Upper lobe of left lung (tissue), 6 donors: ENCODE measurements around the gene ADCYAP1R1. TPM values are rescaled to one million over a fixed set of nuclear protein-coding genes. Genes with fewer than 3 reads are reported as not detected.

Experiments
- ATAC-seq, 2 donors: fragments of 200-7000 bp; cut with Tn5 transposase; one replicate each; pipeline ENCODE4 v1.9.1; 2022; ENCODE audit warnings: mild to moderate bottlenecking in 2 of 2, moderate library complexity in 2 of 2; ENCODE audit not compliant: low FRiP score in 2 of 2
- DNase-seq, 2 donors: peaks; one replicate each; pipeline ENCODE4 v3.0.0-alpha.2; 2019 to 2020
- H3K27ac ChIP-seq, 4 donors: fragments of 200-600 bp; sonication (generic); one replicate each; pipeline ENCODE4 v1.5.1; 2016 to 2019
- H3K27me3 ChIP-seq, 4 donors: fragments of 200-600 bp; sonication (generic); one replicate each; pipeline ENCODE4 v1.5.1; 2017 to 2019
- H3K36me3 ChIP-seq, 4 donors: fragments of 200-600 bp; sonication (generic); one replicate each; pipeline ENCODE4 v1.5.1; 2016 to 2019
- H3K4me1 ChIP-seq, 4 donors: fragments of 200-600 bp; sonication (generic); one replicate each; pipeline ENCODE4 v1.5.1; 2018 to 2019
- H3K4me3 ChIP-seq, 4 donors: fragments of 200-600 bp; sonication (generic); one replicate each; pipeline ENCODE4 v1.5.1; 2017 to 2019; ENCODE audit warnings: mild to moderate bottlenecking in 2 of 4, moderate library complexity in 1 of 4
- H3K9me3 ChIP-seq, 4 donors: fragments of 200-600 bp; sonication (generic); one replicate each; pipeline ENCODE4 v1.5.1; 2018 to 2019
- EP300 ChIP-seq, 4 donors: sonication (generic); formaldehyde crosslinking; IDR thresholded peaks; one replicate each; pipeline ENCODE4 v1.5.1; 2017; ENCODE audit warnings: antibody characterized with exemption in 4 of 4, control low read depth in 2 of 4
- POLR2A ChIP-seq, 4 donors: fragments of 450-650 bp; IDR thresholded peaks; one replicate each; pipeline ENCODE4 v1.5.1; 2016 to 2017; ENCODE audit warnings: antibody characterized with exemption in 4 of 4, mild to moderate bottlenecking in 2 of 4
- POLR2AphosphoS5 ChIP-seq, 2 donors: sonication (generic); formaldehyde crosslinking; IDR thresholded peaks; one replicate each; pipeline ENCODE4 v1.5.1; 2017; ENCODE audit warnings: antibody characterized with exemption in 2 of 2
- WGBS, 2 donors: methylation state at CpG; one replicate each; pipeline ENCODE4 v1.1.5; 2017 to 2018; 5-methylcytosine and 5-hydroxymethylcytosine counted together
- total RNA-seq, 6 donors: library from RNA; depleted of rRNA in 4 of 6; stranded (reverse); fragments of >200 nt in 4 of 6; gene quantifications; one replicate each; pipeline versions ENCODE4 v1.1.0 to v1.2.1, GENCODE V29; 2016 to 2021
- TF ChIP-seq, protein P1 (sequence below), 6 experiments: fragments of 450-650 bp in 4 of 6; fragments of 200-600 bp in 2 of 6; sonication (generic) in 2 of 6; IDR thresholded peaks; one replicate each; pipeline ENCODE4 v1.5.1; 2016 to 2019; ENCODE audit warnings: antibody characterized with exemption in 6 of 6
- donor health status: DM: no; HTN: no; CAD: no; lungs with moderate emphysema.
- donor health status: DM: no; HTN: yes; CAD: no; lungs with severe emphysema.

ADCYAP1R1 gene
- total RNA-seq, 6 donors from 2014 or later = under 0.01 to 1.3 (median 0.13) TPM

DNA sequence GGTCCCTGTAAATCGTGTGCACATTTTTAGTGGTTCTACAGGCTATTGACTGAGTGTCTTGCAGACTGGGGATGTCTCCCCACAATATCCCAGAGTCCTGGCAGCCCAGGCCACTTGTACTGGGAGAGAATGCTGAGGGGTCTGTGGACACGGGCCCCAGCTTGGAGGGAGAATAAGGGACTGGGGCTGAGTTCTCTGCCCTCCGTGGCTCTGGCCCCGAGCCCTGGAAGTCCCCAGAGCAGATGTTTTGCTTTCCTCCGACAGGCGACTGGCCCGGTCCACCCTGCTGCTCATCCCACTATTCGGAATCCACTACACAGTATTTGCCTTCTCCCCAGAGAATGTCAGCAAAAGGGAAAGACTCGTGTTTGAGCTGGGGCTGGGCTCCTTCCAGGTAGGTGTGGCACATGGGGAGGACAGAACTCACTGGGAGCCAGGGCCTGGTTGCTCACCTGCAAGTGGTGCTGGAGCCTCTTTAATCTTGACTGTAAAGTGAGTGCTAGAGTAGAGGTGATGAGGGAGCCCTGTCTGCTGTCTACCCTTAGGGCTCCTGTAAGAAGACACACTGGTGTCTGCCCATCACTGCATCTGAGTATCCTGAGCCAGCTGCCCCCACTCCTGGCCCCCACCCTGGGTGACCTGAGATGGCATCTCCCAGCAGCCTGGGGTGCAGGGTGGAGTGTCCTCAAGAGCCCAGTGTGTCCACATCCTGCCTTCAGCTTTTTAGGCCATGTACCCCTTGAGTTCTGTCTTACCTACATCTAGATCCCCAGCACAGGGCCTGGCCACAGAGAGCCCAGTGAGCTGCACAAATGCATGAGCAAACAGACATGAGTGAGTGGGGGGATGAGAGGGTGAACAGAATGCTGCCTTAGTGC, 51.1 kb downstream of the ADCYAP1R1 start:
- TF ChIP-seq EP300 (IDR thresholded peaks at IDR 0.05) (no peak), POLR2A (IDR thresholded peaks at IDR 0.05) (no peak), POLR2AphosphoS5 (IDR thresholded peaks at IDR 0.05) (no peak)
- TF ChIP-seq, protein P1, sequence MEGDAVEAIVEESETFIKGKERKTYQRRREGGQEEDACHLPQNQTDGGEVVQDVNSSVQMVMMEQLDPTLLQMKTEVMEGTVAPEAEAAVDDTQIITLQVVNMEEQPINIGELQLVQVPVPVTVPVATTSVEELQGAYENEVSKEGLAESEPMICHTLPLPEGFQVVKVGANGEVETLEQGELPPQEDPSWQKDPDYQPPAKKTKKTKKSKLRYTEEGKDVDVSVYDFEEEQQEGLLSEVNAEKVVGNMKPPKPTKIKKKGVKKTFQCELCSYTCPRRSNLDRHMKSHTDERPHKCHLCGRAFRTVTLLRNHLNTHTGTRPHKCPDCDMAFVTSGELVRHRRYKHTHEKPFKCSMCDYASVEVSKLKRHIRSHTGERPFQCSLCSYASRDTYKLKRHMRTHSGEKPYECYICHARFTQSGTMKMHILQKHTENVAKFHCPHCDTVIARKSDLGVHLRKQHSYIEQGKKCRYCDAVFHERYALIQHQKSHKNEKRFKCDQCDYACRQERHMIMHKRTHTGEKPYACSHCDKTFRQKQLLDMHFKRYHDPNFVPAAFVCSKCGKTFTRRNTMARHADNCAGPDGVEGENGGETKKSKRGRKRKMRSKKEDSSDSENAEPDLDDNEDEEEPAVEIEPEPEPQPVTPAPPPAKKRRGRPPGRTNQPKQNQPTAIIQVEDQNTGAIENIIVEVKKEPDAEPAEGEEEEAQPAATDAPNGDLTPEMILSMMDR (IDR thresholded peaks at IDR 0.05) = no peak
- ATAC-seq = no peak
- Histone ChIP-seq H3K27me3 (no peaks in the 10 kb centered on the region), H3K9me3 (no peaks in the 10 kb centered on the region), H3K36me3 (no peaks in the 10 kb centered on the region), H3K4me3 (no peak overlapping the region), H3K27ac (no peak overlapping the region), H3K4me1 (no peaks in the 10 kb centered on the region)
- WGBS, 2 donors = 58 to 65% methylated on average over 9 of the region's 9 CpGs
- DNase-seq = peak in 1 of 2 donors; percentile 11

DNA sequence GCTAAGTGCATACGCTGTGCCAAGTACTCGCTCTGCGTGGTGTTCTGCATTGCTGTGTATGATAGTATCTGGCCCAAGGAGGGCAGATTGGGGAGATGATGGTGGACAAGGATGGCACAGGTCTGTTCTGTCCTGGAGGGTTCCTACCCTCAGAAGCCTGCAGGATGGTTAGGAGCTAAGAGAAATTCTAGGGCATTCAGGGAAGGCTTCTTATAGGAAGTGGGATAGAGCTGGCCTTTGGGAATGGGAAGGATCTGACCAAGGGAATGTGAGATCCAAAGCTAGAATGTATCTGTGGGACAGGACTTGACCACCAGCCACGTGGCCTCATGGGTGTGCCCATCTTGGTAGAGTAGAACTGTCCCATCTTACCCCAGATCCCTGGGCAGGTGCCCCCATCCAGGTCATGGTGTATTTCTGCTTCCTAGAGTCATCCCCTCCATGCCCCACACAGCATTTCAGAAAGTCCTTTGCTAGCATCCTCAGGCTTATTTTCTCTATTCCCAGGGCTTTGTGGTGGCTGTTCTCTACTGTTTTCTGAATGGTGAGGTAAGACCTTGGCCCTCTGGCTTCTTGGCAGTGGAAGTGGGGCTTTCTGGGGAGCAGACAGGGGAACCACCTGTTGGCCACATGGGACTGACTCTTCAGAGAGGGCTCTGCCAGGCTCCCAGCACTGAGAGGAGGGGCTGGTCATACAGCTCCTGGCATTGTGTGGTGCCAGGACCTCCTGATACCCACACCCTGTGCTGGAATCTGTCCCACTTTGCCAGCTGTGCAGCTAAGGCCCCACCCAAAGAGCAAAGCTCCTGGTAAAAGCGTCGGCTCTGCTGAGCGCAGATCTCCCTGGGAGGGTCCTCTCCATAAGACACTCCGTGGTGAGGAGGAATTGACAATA, 52.5 kb downstream of the ADCYAP1R1 start:
- Histone ChIP-seq H3K9me3 (no peaks in the 10 kb centered on the region), H3K36me3 (no peaks in the 10 kb centered on the region), H3K27ac (no peak overlapping the region), H3K27me3 (no peaks in the 10 kb centered on the region), H3K4me3 (no peak overlapping the region), H3K4me1 (no peaks in the 10 kb centered on the region)
- TF ChIP-seq POLR2AphosphoS5 (IDR thresholded peaks at IDR 0.05) (no peak), EP300 (IDR thresholded peaks at IDR 0.05) (no peak), POLR2A (IDR thresholded peaks at IDR 0.05) (no peak)
- TF ChIP-seq, protein P1 (IDR thresholded peaks at IDR 0.05) = no peak
- ATAC-seq (no peak), DNase-seq (peak in 1 of 2 donors; percentile 12)
- 76 to 90% methylated on average over 4 to 8 of the region's 8 CpGs for WGBS, 2 donors

DNA sequence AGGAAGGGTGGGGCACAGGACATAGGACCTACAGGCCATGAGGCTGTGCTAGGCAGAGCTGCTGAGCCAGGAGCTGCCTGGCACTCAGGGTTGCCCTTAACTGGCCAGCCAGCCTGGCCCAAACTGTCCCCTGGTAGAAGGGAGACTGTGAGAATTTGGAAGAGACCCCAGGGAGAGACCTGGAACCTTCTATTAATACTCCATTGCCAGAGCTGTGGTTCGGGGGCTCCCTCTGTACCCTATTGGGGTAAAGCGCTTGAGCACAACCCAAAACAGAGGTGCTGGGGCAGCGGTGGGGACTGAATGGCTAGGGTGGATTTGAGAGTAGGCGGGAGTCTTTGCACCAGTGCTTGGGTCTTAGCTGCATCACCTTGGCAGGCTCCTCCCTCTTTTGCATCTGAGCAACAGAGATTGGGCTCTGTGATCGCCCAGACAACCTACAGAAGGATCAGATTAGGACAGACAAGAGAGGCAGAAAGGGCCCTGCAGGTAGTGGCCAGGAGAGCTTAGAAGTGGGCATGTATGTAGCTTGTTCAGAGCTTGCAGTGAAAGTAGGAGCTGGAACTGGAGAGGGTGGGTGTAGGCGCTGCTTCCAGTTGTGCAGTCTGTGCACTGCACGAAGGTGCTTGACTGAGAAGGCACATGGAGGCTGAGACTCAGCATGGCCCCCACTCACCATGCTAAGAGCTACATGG, 53.3 kb downstream of the ADCYAP1R1 start:
- H3K9me3 ChIP-seq = no peaks in the 10 kb centered on the region
- no peak overlapping the region for H3K27ac ChIP-seq
- ATAC-seq (no peak), DNase-seq (no peak)
- no peak overlapping the region for H3K4me3 ChIP-seq
- H3K27me3 ChIP-seq = no peaks in the 10 kb centered on the region
- H3K4me1 ChIP-seq = no peaks in the 10 kb centered on the region
- H3K36me3 ChIP-seq = no peaks in the 10 kb centered on the region
- 82 to 87% methylated on average over 7 of the region's 7 CpGs for WGBS, 2 donors
- TF ChIP-seq EP300 (IDR thresholded peaks at IDR 0.05) (no peak), POLR2AphosphoS5 (IDR thresholded peaks at IDR 0.05) (no peak), POLR2A (IDR thresholded peaks at IDR 0.05) (no peak)
- TF ChIP-seq, protein P1 (IDR thresholded peaks at IDR 0.05) = no peak

DNA sequence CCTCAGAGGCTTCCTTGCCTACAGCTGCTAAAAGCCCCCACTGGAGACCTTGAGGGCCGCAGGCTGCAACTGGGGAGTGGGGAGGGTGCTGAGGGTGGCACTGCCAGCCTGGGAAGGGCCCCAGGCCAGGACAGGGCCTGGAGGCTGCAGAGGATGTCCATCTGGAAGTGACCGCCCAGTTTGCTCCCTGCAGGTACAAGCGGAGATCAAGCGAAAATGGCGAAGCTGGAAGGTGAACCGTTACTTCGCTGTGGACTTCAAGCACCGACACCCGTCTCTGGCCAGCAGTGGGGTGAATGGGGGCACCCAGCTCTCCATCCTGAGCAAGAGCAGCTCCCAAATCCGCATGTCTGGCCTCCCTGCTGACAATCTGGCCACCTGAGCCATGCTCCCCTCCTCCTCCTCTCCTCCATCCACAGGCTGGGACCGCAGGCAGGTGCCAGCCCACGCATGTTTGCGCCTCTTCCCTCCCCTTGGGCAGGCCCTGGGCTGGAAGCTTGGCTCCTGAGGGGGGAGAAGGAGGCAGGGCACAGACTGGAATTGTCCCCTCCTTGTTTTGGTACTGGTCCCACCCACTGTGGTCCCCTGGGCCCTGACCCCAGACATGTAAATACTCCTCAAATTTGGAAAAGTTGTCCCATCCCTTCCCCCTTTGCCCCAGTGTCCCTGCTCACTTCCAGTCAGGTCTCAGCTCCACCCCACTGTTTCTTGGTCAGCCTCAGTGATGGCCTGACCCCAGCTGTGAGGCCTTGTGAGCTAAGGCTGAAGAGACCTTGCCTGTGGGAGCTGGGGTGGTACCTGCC, 54.4 kb downstream of the ADCYAP1R1 start:
- no peaks in the 10 kb centered on the region for H3K9me3 ChIP-seq
- H3K36me3 ChIP-seq = no peaks in the 10 kb centered on the region
- no peak overlapping the region for H3K27ac ChIP-seq
- 89 to 94% methylated on average over 9 to 13 of the region's 13 CpGs for WGBS, 2 donors
- DNase-seq (peak; percentile 14 to 42), ATAC-seq (no peak)
- TF ChIP-seq POLR2AphosphoS5 (IDR thresholded peaks at IDR 0.05) (no peak), POLR2A (IDR thresholded peaks at IDR 0.05) (no peak), EP300 (IDR thresholded peaks at IDR 0.05) (no peak)
- TF ChIP-seq, protein P1 (IDR thresholded peaks at IDR 0.05) = no peak
- no peaks in the 10 kb centered on the region for H3K27me3 ChIP-seq
- H3K4me1 ChIP-seq = no peaks in the 10 kb centered on the region
- no peak overlapping the region for H3K4me3 ChIP-seq
